Right hindlimb (tissue), 1 donor: Measurements from ENCODE around the gene MAP4K1.
A peak's percentile ranks its signal among the peaks of the same experiment; 100 is the strongest.
"Not testable (repeated sequence)": the region's sequence is repeated elsewhere in the genome, so short reads cannot be mapped to it uniquely, and the experiment has no call there.

Experiments
- DNase-seq: peaks from one replicate; pipeline ENCODE4 v3.0.0-alpha.2; 2018

Gene MAP4K1

DNA sequence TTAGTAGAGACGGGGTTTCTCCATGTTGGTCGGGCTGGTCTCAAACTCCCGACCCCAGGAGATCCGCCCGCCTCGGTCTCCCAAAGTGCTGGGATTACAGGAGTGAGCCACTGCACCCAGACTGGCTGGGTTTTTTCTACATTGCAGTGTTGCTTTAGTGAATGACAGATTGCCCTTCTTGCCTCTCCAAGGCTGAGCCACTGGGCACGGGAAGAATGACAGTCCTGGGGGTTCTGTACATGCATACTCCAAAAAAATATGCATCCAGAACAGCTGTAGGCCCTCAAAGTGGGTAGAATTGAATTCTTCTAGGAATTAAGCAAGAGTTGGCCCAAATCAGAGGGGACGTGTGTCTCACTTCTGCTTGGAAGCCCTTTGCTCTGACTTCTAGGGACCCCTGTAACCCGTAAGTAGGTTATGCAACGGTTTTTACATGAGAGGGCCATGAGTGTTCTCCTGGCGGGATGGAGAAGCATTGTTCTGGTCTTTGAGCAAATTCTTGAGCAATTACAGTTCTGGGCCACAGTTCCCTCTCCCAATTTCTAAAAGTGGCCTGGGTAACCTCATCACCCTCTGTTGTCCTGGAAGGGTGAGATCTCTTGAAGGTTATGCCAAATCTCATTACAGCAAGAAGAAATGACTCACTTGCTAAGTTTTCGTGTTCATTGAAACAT lies 33.3 kb upstream of the MAP4K1 start:
- no peak for DNase-seq

DNA sequence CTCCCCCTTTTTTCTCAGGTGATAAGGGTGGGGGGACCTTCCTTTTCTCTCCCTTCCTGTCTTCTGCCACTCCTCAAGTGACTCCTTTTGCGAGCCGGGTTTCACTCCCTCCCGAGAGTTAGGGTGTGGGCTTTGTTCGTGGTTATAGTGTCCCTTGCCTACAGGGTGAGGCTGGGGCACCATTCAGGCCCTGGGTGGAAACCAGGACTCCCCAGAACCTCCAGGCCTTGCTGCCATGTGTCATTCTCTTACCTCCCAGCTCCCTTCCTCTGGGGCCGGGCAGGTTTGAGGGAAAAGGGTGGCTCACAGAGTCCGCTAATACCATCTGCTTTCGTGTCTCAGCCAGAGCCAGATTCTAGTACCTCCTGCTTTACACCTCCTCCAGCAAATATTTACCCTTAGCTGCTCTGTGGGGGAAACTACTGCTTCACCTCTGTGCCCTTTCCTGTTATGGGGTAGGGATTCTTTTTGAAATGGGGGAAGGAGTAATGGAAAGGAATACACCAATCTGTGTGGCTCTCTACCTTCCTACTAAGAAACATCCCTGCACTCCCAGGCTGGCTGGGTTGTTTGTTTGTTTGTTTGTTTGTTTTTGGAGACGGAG lies 32.5 kb upstream of the MAP4K1 start:
- DNase-seq, result no peak

DNA sequence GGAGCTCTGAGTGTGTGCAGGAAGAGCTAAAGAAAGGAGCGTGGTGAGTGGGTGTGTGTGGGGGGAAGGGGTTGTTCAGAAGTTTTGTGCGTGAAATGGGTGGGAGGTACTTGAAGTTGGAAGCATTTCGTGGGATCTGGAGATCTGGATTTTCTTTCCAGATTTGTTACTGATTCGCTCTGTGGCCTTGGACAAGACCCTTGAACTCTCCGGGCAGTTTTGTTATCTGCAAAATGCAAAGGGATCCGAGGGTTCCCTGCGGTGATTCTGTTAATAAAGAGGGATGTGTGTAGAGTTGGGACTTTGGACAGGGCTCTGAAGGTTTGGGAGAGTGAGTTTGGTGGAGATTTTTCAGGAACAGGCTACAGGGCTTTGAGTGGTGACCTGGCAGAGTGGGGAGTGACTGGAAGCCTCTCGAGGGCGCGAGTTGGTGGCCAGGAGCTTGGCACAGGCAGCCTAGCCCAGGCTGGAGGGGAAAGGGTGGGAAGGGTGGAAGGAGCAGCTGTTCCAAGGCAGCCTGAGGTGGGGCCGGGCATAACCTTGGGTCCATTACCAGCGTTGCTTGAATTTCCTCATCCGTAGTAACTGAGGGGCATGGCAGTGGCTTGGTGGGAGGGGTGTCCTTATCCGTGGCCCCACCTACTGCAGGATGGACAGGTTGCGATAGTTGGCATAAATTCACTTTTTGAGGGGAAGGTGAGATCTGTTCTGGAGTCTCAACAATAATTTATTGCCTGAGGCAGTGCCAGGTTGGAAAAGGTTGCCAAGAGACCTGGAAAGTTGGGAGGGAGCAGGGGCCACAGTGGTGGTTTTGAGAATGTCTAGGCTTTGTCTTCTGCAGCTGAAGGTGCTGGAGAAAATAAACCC lies 31.8 kb upstream of the MAP4K1 start:
- DNase-seq, result no peak

DNA sequence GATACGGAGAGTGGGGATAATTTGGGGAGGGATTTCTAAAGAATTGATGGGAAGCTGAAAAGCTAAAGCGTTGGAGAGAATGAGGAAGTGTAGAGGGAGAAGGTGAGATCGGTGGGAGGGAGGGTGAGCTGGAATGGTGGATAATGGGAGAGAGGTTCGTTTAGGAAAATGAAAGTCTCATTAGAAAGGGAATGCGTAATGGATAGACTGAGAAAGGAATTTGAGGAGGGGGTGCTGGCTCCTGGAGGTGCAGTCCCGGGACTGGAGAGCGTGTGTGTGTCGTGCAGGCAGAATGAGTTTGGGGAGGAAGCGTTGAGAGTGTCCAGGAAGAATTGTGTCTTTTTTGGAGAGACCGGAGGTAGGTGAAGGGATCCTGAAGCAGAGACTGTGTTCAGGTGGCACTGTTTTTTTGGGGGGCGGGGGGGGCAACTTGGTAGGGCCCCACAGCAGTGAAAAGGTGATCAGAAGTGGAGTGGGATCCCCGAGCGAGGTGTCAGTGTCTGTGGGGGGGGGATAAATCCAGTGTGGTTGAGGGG lies 31.1 kb upstream of the MAP4K1 start:
- no peak for DNase-seq

DNA sequence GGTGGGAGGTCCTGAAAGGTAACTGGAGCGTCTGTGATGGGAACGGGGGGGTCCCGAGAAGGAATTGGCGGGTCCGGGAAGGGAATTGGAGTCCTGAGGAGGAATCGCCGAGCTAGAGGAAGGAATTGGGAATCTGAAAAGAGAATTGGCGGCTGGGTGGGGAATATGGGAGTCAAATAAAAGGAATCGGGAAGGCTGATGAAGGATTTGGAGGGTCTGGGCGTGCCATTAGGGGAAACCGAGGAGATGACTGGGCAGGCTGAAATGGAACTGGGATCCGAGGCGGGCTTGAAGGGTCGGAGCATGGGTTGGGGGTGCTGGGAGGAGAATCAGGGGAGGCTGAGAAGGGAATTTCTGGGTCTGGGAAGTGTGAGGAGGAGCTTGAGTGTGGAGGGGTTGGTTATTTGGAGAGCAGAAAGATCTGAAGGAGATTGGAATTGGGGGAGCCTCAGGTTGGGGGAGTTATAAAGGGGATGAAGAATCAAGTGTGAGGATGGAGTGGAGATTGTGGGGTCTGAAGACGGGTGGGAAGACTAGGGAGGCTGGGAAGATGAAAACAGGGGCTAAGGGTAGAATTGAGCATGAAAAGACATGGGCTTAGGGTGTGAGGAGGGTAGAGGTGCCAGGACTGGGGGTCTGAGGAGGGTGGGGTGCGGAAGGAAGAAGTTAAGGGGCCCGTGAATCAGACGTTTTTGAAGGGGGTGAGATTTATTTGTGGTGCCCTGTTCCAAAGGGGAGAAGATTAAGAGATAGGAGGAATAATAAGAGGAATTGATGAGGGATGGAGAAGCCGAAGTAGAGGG lies 30.4 kb upstream of the MAP4K1 start:
- no peak for DNase-seq

DNA sequence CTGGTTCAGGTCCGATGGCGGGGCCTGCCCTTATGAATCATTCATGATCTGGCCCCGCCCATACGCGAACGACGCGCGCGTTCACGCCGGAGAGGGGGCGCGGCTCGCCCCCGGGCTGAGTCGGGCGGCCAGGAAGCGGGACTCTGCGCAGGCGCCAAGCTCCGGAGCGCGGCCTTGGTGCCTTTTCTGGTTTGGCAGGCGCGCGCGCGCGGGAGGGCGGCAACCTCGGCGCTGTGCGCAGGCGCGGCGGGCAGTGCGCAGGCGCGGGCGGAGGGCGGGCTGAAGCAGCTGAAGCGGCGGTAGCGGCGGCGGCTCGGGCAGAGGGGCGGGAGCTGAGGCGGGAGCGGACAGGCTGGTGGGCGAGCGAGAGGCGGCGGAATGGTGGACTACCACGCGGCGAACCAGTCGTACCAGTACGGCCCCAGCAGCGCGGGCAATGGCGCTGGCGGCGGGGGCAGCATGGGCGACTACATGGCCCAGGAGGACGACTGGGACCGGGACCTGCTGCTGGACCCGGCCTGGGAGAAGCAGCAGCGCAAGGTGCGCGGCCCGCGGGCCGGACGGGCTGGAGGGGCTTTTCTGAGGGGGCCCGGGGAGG lies 29.7 kb upstream of the MAP4K1 start, which contains the start of gene ACTN4:
ACTN4 (plus strand) TSS at position 282 of the 598 bp plus-strand sequence; CDS start at position 379, 97 bp downstream.
- DNase-seq, result peak; percentile 100

DNA sequence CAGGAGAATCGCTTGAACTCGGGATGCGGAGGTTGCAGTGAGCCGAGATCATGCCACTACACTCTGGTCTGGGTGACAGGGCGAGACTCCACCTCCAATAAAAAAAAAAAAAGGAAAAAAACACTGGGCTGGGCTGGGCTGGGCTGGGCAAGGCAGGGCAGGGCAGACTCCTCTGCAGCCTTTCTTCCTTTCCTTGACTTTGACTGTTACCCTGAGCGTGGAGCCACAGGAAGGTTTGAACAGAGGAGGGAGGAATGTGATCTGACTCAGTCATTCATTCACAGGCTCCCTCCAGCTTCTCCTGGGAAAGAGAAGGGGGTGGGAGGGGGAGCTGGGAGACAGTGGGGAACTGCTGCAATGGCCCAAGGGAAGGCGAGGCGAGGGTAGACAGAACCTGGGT lies 27.0 kb upstream of the MAP4K1 start:
- DNase-seq, result no peak

DNA sequence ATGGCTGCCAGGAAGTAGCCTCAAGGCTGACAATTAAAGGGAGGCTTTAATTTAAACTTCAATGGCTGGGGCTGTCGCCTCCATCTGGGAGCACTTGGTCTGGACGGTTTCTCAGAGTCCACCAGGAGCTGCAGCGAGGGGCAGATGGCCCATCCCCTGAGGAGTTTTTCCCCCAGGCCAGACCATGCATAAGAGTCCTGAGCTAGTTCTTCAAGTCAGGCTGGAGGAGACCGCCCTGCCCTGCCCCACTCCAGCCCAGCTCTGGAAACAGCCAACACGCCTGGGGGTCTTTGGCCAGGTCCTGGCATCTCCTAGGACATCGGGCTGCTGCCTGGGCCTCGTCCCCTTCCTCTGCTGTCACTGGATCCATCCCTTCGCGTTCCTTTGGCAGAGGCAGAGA lies 24.4 kb upstream of the MAP4K1 start:
- no peak for DNase-seq

DNA sequence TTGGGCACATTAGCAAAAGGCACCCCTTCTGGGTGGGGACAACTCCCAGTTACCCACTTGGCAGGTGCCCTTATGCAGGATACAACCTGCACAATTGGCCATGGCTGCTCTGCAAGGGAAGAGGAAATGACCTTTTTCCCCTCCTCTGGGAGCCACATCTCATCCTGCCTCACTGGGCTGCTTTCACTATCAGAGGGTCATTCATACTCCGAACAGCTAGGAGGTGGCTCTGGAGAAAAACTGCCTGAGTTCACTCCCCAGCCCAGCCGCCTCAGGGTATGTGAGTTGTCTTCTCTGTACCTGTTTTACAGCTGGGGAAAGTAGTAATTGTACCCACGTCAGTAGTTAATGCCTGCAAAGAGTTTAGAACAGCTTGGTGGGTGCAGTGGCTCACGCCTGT lies 22.6 kb upstream of the MAP4K1 start:
- DNase-seq, result no peak

DNA sequence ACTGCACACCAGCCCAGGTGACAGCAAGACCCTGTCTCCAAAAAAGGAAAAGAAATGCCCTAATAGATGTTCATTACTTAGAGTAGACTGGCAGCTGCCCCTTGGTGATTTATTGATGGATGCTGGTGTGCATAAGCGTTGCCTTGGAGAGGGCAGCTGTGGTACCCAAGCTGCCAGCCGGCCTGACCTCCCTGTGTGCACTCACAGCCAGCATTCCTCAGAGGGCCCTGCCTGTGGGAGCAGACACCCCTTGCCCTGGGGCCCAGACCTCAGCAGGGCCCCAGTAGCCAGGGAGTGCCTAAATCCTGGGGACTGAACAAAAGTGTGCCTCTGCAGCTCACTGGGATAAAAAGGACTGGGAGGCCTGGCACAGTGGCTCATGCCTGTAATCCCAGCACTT lies 21.9 kb upstream of the MAP4K1 start:
- no peak for DNase-seq

DNA sequence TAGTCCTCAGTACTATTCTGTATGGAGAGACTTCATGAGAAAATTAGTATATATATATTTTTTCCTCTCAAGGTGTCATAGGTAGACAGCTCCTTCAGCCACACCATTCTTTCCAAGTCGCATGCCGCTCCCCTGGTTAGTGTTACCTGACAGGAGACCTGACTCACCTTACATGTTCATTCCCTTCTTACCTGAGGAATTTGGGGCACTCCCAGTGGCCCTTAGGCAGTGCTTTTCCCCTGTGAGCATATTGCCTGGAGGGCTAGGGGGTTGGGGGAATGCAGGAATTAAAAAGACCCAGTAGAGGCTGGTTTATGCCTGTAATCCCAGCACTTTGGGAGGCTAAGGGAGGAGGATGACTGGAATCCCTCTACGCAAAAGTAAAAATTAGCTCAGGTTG lies 20.7 kb upstream of the MAP4K1 start:
- no peak for DNase-seq

DNA sequence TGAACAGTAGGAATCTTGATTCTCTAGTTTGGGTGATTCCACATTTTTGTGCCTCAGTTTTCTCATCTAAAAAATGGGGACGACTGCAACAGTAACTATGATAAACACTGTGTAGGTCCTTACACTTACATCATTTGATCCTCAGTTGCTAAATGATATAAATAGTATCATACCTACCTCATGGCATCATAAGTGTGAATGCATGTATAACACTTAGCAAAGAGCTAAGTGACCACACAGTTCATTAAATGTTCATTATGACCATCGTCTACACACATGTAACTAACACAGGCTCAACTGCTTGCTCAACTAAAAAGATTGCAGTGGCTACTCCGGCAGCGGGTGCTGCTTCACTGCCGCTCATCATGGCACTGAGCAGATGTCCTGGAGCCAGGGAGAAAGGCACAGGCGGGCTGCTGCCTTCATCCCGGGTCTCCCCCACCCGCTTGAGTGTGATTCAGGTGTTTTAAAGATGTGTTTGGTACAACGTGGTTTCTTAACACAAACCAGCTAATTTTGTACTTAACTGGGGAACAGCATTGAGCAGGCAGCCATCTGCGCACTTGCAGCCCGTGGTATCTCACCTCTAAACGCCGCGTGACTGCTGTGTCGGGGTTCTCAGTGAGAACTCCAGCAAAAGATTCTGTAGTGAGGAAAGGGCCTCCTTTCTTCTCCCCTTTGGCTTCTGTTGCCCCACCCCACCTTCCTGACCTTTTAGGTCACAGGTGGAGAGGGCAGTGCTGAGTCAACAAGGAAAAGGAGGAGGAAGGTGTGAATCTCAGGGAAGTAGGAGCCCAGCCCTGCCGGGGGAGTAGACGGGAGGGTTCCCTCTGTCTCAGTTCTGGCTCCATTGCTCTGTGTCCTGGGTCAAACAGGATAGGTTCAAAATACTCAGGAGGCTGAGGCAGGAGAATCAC lies 18.0 kb upstream of the MAP4K1 start:
- no peak for DNase-seq

DNA sequence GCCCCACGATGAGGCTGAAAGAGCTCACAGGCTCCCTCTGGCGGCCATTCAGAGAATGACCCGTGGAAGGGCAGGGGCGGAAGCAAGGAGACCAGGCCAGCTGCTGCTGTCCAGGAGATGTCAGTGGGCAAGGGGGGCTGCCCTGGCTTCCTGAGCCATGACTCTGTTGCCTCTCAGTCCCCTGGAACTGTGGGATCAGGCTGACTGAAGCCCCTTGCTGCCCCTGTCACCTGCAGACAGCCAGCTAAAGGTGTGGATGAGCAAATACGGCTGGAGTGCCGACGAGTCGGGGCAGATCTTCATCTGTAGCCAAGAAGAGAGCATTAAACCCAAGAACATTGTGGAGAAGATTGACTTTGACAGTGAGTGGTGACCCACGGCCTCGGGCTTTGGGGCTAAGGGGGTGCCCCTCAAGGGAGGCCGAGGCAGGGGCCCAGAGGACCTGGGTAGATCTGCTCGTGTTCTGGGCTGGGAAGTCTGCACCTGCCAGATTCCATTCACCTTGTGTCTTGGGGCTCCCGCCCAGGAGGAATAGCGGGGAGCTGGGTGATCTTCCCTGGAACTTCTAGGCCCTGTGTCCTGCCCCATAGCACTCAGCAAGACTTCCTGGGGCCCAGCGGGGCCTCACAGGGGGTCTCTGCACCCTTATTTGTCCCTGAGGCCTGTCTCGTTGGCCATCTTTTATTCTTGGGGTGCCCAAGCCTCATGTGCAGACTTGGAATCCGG lies 17.2 kb upstream of the MAP4K1 start:
- peak; percentile 84 for DNase-seq

DNA sequence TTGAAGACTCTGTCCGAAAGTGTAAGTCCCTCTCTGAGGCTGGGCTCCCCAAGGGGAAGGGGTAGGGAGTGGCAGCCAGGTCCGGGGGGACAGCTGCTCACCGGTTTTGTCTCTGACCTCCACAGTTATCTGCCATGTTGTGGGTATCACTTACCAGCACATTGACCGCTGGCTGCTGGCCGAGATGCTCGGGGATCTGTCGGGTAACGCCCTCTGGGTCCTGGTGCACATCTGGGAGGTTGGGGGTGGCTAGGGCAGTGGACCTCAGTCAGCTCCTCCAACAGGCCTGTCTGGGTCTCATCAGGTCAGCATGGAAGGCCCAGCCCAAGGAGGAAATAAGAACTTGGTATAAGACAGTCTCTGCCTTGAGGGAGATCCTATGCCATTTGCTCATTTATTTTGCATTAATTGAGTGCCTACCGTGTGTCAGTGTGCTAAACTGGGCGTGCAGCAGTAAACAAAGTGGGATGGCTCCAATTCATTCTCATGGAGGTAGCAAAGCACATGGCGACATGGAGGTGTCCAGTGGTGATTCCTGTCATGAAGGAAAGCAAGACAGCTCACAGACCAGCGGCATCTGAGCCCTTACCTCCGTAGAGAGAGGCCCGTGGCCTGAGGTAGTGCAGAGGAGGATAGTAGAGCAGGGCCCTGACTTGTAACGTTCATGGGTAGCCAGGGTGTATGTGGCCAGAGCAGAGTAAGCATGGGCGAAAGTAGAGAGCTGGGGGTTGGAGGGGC lies 14.9 kb upstream of the MAP4K1 start:
- no peak for DNase-seq

DNA sequence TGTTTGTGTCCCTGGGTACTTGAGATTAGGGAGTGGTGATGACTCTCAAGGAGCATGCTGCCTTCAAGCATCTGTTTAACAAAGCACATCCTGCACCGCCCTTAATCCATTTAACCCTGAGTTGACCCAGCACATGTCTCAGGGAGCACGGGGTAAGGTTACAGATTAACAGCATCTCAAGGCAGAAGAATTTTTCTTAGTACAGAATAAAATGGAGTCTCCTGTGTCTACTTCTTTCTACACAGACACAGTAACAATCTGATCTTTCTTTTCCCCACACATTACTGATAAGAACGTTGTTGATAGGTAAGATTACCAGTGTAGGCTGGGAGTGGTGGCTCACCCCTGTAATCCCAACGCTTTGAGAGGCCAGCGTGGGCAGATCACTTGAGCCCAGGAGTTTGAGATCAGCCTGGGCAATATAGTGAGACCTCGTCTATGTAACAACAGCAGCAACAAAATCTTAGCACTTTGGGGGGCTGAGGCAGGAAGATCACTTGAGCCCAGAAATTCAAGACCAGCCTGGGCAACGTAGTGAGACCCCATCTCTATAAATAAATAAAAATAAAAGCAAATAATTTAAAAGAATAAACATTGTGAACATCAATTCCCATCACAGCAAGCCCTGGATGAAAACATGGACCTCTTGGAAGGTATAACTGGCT lies 14.2 kb upstream of the MAP4K1 start:
- DNase-seq, result not testable (repeated sequence)

DNA sequence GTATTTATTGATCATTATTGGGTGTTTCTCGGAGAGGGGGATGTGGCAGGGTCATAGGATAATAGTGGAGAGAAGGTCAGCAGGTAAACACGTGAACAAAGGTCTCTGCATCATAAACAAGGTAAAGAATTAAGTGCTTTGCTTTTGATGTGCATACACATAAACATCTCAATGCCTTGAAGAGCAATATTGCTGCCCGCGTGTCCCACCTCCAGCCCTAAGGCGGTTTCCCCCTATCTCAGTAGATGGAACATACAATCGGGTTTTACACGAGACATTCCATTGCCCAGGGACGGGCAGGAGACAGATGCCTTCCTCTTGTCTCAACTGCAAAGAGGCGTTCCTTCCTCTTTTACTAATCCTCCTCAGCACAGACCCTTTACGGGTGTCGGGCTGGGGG lies 13.5 kb upstream of the MAP4K1 start:
- not testable (repeated sequence) for DNase-seq

DNA sequence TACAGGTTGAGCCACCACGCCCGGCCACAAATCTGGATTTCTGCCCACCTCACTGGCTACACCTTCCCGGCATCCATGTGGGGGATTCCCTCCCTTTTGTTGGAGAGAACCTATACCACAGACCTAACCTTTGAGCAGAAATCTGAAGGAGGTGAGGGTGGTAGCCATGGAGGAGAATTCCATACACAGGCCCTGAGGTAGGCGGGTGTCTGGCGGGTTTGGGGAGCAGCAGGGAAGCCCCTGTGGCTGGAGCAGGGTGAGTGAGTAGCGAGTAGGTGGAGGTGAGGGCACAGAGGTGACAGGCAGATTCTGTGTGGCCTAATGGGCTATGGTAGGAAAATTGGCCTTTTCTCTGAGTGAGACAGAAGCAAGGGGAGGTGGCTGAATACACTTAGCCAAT lies 11.8 kb upstream of the MAP4K1 start:
- no peak for DNase-seq

DNA sequence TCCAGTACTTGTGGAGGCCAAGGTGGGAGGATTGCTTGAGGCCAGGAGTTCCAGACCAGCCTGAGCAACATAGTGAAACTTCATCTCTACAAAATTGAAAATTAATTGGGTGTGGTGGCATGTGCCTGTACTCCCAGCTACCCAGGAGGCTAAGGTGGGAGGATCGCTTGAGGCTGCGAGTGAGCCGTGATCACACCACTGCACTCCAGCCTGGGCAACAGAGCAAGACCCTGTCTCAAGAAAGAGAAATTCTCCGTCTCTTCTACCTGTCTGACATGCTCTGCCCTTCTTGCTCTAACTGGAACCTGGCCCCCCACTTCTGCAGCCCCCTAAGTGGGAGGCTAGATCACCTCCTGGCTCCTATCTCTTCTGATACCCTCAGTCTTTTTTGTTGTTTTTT lies 8.6 kb upstream of the MAP4K1 start:
- DNase-seq, result no peak

DNA sequence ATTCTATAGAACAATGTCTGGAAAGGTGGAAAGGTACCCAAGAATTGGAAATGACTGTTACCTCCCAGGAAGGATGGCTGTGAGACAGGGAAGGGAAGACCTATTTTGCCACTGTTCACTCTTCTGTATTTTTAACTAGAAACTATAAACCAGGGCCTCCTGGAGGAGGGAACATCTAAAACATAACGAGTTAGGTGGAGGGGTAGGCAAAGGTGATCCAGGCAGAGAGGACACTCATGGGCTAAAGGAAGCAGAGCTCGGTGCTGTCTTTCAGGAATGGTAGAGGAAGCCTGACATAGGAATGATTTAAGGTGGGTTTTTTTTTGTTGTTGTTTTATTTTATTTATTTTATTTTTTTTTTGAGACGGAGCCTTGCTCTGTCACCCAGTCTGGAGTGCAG lies 7.1 kb upstream of the MAP4K1 start:
- DNase-seq, result no peak
